HCEC 1CT (cell line): ENCODE measurements around the gene ELF1.
"Not testable (repeated sequence)": the region's sequence is repeated elsewhere in the genome, so short reads cannot be mapped to it uniquely, and the experiment has no call there.

ENCODE experiments used
- DNase-seq: peaks from one replicate; pipeline ENCODE4 v3.0.0-alpha.2; 2017

The ELF1 gene

GRCh38 chr13:40980461-40980860 is 38.7 kb downstream of the ELF1 start:
- no peak for DNase-seq

GRCh38 chr13:40979232-40979631 is 39.9 kb downstream of the ELF1 start:
- no peak for DNase-seq

GRCh38 chr13:40978109-40978508 is 41.0 kb downstream of the ELF1 start:
- DNase-seq, result not testable (repeated sequence)

- DNase-seq, result no peak
Measured at GRCh38 chr13:40975441-40975840, 43.7 kb downstream of the ELF1 start.

- peak; percentile 56 for DNase-seq
Measured at GRCh38 chr13:40974460-40975407, 44.4 kb downstream of the ELF1 start.

GRCh38 chr13:40973409-40973808 is 45.7 kb downstream of the ELF1 start:
- no peak for DNase-seq

GRCh38 chr13:40971321-40971720 is 47.8 kb downstream of the ELF1 start:
- DNase-seq, result no peak

GRCh38 chr13:40970803-40971202 is 48.3 kb downstream of the ELF1 start:
- DNase-seq, result no peak

GRCh38 chr13:40969169-40969901 is 49.8 kb downstream of the ELF1 start:
- DNase-seq, result no peak

GRCh38 chr13:40968416-40969000 is 50.6 kb downstream of the ELF1 start:
- no peak for DNase-seq

- DNase-seq, result no peak
Measured at GRCh38 chr13:40966298-40966697, 52.8 kb downstream of the ELF1 start.

- DNase-seq, result peak; percentile 78
Measured at GRCh38 chr13:40963927-40964326, 55.2 kb downstream of the ELF1 start.

- DNase-seq, result no peak
Measured at GRCh38 chr13:40961826-40962225, 57.3 kb downstream of the ELF1 start.

- DNase-seq, result no peak
Measured at GRCh38 chr13:40961214-40961613, 57.9 kb downstream of the ELF1 start.

- DNase-seq, result no peak
Measured at GRCh38 chr13:40960716-40961115, 58.4 kb downstream of the ELF1 start.

GRCh38 chr13:40958655-40959054 is 60.5 kb downstream of the ELF1 start:
- no peak for DNase-seq

GRCh38 chr13:40946485-40946884 is 72.6 kb downstream of the ELF1 start:
- no peak for DNase-seq

- DNase-seq, result no peak
Measured at GRCh38 chr13:40943073-40943472, 76.0 kb downstream of the ELF1 start.

GRCh38 chr13:40941581-40941980 is 77.5 kb downstream of the ELF1 start:
- DNase-seq, result no peak

GRCh38 chr13:40940841-40941240 is 78.3 kb downstream of the ELF1 start:
- DNase-seq, result no peak

- DNase-seq, result no peak
Measured at GRCh38 chr13:40933508-40934204, 85.5 kb downstream of the ELF1 start.

- no peak for DNase-seq
Measured at GRCh38 chr13:40932252-40932651, 86.9 kb downstream of the ELF1 start.

GRCh38 chr13:40931719-40932118 is 87.4 kb downstream of the ELF1 start:
- DNase-seq, result no peak
